H1 (cell line): Measurements from ENCODE around the gene SNED1. TPM values are rescaled to one million over a fixed set of nuclear protein-coding genes. Genes with fewer than 3 reads are reported as not detected.
A peak's percentile ranks its signal among the peaks of the same experiment; 100 is the strongest.

Experiments used
- CTCF ChIA-PET: fragments of 300-600 bp; sonication (Branson Sonifier 250); formaldehyde crosslinking; loops from one replicate; lab custom pipeline; 2021; ENCODE audit not compliant: partially characterized antibody; lab: Charles Lee
- POLR2A ChIA-PET: fragments of 300-600 bp; sonication (Branson Sonifier 250); formaldehyde crosslinking; loops from one replicate; lab custom pipeline; 2021; ENCODE audit warnings: inconsistent platforms; ENCODE audit not compliant: partially characterized antibody; lab: Charles Lee
- DNase-seq, 2 experiments: peaks; one replicate each; pipeline versions ENCODE4 v3.0.0 to v3.0.0-alpha.2; 2010 to 2022; ENCODE audit warnings: low spot score in 2 of 2, low read depth in 1 of 2, mixed read lengths in 1 of 2
- FAIRE-seq: peaks from 2 replicates; lab custom pipeline; 2011; peaks lifted over from hg19 to GRCh38; lab: Jason Lieb, UNC
- H2AFZ ChIP-seq: 2 replicates; pipeline ENCODE4 v1.8.1; 2012; ENCODE audit warnings: low read length, inconsistent platforms
- H2AK5ac ChIP-seq: 2 replicates; pipeline ENCODE4 v1.6.1; 2013; ENCODE audit warnings: low read depth, low read length
- H2BK120ac ChIP-seq: replicated peaks from 2 replicates; pipeline ENCODE3; 2013; ENCODE audit warnings: low read depth, low read length, inconsistent platforms
- H2BK12ac ChIP-seq: 2 replicates; pipeline ENCODE4 v1.6.1; 2013; ENCODE audit warnings: low read depth, low read length
- H2BK15ac ChIP-seq: 2 replicates; pipeline ENCODE4 v1.6.1; 2013; ENCODE audit warnings: low read length
- H2BK20ac ChIP-seq: 2 replicates; pipeline ENCODE4 v1.6.1; 2013; ENCODE audit warnings: low read length
- H2BK5ac ChIP-seq: 2 replicates; pipeline ENCODE4 v1.6.1; 2013; ENCODE audit warnings: low read depth, low read length
- H3K14ac ChIP-seq: 2 replicates; pipeline ENCODE4 v1.6.1; 2013; ENCODE audit warnings: inconsistent platforms; ENCODE audit not compliant: insufficient read length
- H3K18ac ChIP-seq: 2 replicates; pipeline ENCODE4 v1.6.1; 2013; ENCODE audit warnings: low read length; ENCODE audit errors: extremely low read depth
- H3K23ac ChIP-seq: 2 replicates; pipeline ENCODE4 v1.6.1; 2013; ENCODE audit warnings: inconsistent platforms; ENCODE audit not compliant: insufficient read length
- H3K23me2 ChIP-seq: 2 replicates; pipeline ENCODE4 v1.6.1; 2013; ENCODE audit warnings: low read depth, low read length
- H3K27ac ChIP-seq: 2 replicates; pipeline ENCODE4 v1.6.1; 2011; ENCODE audit warnings: low read depth, low read length, inconsistent platforms
- H3K27me3 ChIP-seq, 4 experiments: replicated peaks in 1 of 4; 1 replicate in 1 of 4; 2 replicates in 3 of 4; pipeline versions ENCODE4 v1.6.1 to v1.8.1; 2011 to 2013; ENCODE audit warnings: low read length in 3 of 4, mild to moderate bottlenecking in 3 of 4, inconsistent platforms in 2 of 4, mixed read lengths in 2 of 4, moderate library complexity in 1 of 4; ENCODE audit not compliant: control insufficient read depth in 3 of 4, insufficient read depth in 3 of 4; ENCODE audit errors: extremely low read depth in 1 of 4
- H3K36me3 ChIP-seq, 4 experiments: 2 replicates each; pipeline versions ENCODE4 v1.6.1 to v1.8.1; 2011 to 2013; ENCODE audit warnings: mild to moderate bottlenecking in 4 of 4, low read length in 3 of 4, moderate library complexity in 2 of 4, control low read depth in 1 of 4, inconsistent platforms in 1 of 4; ENCODE audit not compliant: insufficient read depth in 4 of 4, control insufficient read depth in 2 of 4
- H3K4ac ChIP-seq: replicated peaks from 2 replicates; pipeline ENCODE3; 2013; ENCODE audit warnings: low read length, low read depth, mixed read lengths, inconsistent platforms; ENCODE audit not compliant: insufficient read length
- H3K4me1 ChIP-seq, 4 experiments: replicated peaks in 1 of 4; 1 replicate in 1 of 4; 2 replicates in 3 of 4; pipeline versions ENCODE4 v1.6.1 to v1.8.1; 2011 to 2013; ENCODE audit warnings: low read length in 3 of 4, inconsistent platforms in 2 of 4, mixed read lengths in 1 of 4; ENCODE audit not compliant: insufficient read depth in 4 of 4, control insufficient read depth in 3 of 4
- H3K4me2 ChIP-seq, 2 experiments: 2 replicates each; pipeline versions ENCODE4 v1.6.1 to v1.8.1; 2011 to 2013; ENCODE audit warnings: low read depth in 2 of 2, low read length in 2 of 2, control low read depth in 1 of 2, inconsistent platforms in 1 of 2, mild to moderate bottlenecking in 1 of 2; ENCODE audit not compliant: insufficient read depth in 1 of 2
- H3K4me3 ChIP-seq, 4 experiments: fragments of 200-600, 300-600 bp in 1 of 4; sonication (generic), shearing (Covaris generic), sonication (Bioruptor Twin) in 1 of 4; 2 replicates each; pipeline versions ENCODE4 v1.5.1 to v1.8.1; 2011 to 2016; ENCODE audit warnings: low read length in 4 of 4, low read depth in 3 of 4, control low read depth in 2 of 4, inconsistent platforms in 2 of 4, mild to moderate bottlenecking in 2 of 4, mixed read lengths in 1 of 4, moderate library complexity in 1 of 4; ENCODE audit not compliant: insufficient read depth in 2 of 4; ENCODE audit errors: extremely low read depth in 1 of 4
- H3K56ac ChIP-seq: replicated peaks from 2 replicates; pipeline ENCODE3; 2013; ENCODE audit warnings: low read depth, mild to moderate bottlenecking, mixed read lengths, low read length, inconsistent platforms; ENCODE audit not compliant: insufficient read length
- H3K79me1 ChIP-seq: 2 replicates; pipeline ENCODE4 v1.6.1; 2013; ENCODE audit warnings: low read depth, low read length, control low read depth
- H3K79me2 ChIP-seq, 2 experiments: 2 replicates each; pipeline versions ENCODE4 v1.6.1 to v1.8.1; 2012 to 2013; ENCODE audit warnings: low read length in 2 of 2, mild to moderate bottlenecking in 2 of 2, inconsistent platforms in 1 of 2; ENCODE audit not compliant: insufficient read depth in 2 of 2, control insufficient read depth in 1 of 2
- H3K9ac ChIP-seq, 4 experiments: replicated peaks in 1 of 4; 1 replicate in 1 of 4; 2 replicates in 3 of 4; pipeline versions ENCODE4 v1.6.1 to v1.8.1; 2011 to 2013; ENCODE audit warnings: low read depth in 3 of 4, low read length in 3 of 4, control low read depth in 2 of 4, mild to moderate bottlenecking in 2 of 4, moderate library complexity in 2 of 4, inconsistent platforms in 1 of 4; ENCODE audit errors: extremely low read depth in 1 of 4
- H3K9me3 ChIP-seq, 2 experiments: 2 replicates each; pipeline versions ENCODE4 v1.6.1 to v1.8.1; 2012 to 2013; ENCODE audit warnings: mild to moderate bottlenecking in 2 of 2, moderate library complexity in 2 of 2, control low read depth in 1 of 2, inconsistent platforms in 1 of 2, low read depth in 1 of 2, low read length in 1 of 2, mixed read lengths in 1 of 2; ENCODE audit not compliant: insufficient read depth in 2 of 2
- H4K20me1 ChIP-seq, 2 experiments: replicated peaks in 1 of 2; 2 replicates each; pipeline versions ENCODE3 to v1.8.1; 2011 to 2013; ENCODE audit warnings: inconsistent platforms in 2 of 2, low read length in 2 of 2, mild to moderate bottlenecking in 1 of 2; ENCODE audit not compliant: insufficient read depth in 2 of 2, control insufficient read depth in 1 of 2
- H4K5ac ChIP-seq: 2 replicates; pipeline ENCODE4 v1.6.1; 2013; ENCODE audit warnings: low read length, low read depth, mixed read lengths, inconsistent platforms; ENCODE audit not compliant: insufficient read length
- H4K8ac ChIP-seq: 2 replicates; pipeline ENCODE4 v1.8.0; 2013; ENCODE audit warnings: mild to moderate bottlenecking, moderate library complexity, low read length, inconsistent platforms; ENCODE audit not compliant: insufficient read depth; ENCODE audit errors: extremely low read depth
- H4K91ac ChIP-seq: replicated peaks from 2 replicates; pipeline ENCODE3; 2013; ENCODE audit warnings: low read length, mixed read lengths, inconsistent platforms; ENCODE audit not compliant: insufficient read length
- CHD1 ChIP-seq: IDR thresholded peaks from 2 replicates; pipeline ENCODE4 v1.6.1; 2012; ENCODE audit warnings: low read depth, low read length, improper control_type of control experiment
- WGBS, 2 experiments: shearing (Covaris generic) in 1 of 2; methylation state at CpG; one replicate each; pipeline versions ENCODE4 v1.1.6 to v1.1.7; 2013 to 2015; ENCODE audit warnings: low lambda C conversion rate in 2 of 2, mixed read lengths in 2 of 2, inconsistent platforms in 1 of 2, low coverage in 1 of 2, missing lambda C conversion rate in 1 of 2; ENCODE audit not compliant: insufficient replicate concordance in 2 of 2, insufficient coverage in 1 of 2, insufficient read length in 1 of 2; ENCODE audit errors: extremely low coverage in 1 of 2, missing lambda C conversion rate in 1 of 2; 5-methylcytosine and 5-hydroxymethylcytosine counted together
- polyA plus RNA-seq, 7 experiments: library from polyadenylated mRNA; depleted of rRNA in 3 of 7; stranded (reverse) in 5 of 7; unstranded in 2 of 7; fragments of >200 nt in 5 of 7; fragments of 200-250 nt in 2 of 7; gene quantifications; 1 replicate in 5 of 7; 2 replicates in 1 of 7; 4 replicates in 1 of 7; pipeline versions ENCODE4 v1.2.1 to v1.2.3, GENCODE V29; 2011 to 2013; ENCODE audit warnings: missing spikeins in 2 of 7, mixed read lengths in 2 of 7
- total RNA-seq: library from RNA; stranded (reverse); fragmentation: NEBNext Ultra II Directional; extraction: Animal tissue kit (Norgen Biotek cat#: 25700); gene quantifications from 2 replicates; pipeline ENCODE4 v1.2.1, GENCODE V29; 2021

Gene SNED1
- total and polyA plus RNA-seq, 2 of the 8 experiments (the other 6 are each of a cell fraction or from before 2014, with no cell fraction given) = 1.9 TPM

GRCh38 chr2:241011296-241011600 is 12.8 kb downstream of the SNED1 start:
- H3K9ac ChIP-seq = no peak overlapping the region
- H3K4me2 ChIP-seq = no peak overlapping the region
- no peaks in the 10 kb centered on the region for H3K27me3 ChIP-seq
- H3K27ac ChIP-seq = no peak overlapping the region
- POLR2A ChIA-PET = no interaction called here
- no peak overlapping the region for H3K23ac ChIP-seq
- no peak overlapping the region for H4K5ac ChIP-seq
- CTCF ChIA-PET = interaction anchor here (0.9 to 3.7 kb wide), 2 partner anchors 9 to 12 kb away, joined by 3 to 11 read pairs; partner anchors contain the start of gene SNED1
- no peak overlapping the region for H2BK5ac ChIP-seq
- no peak overlapping the region for H3K14ac ChIP-seq
- H3K4me1 ChIP-seq = peaks cover 0 to 19% (median 15%) of the 10 kb centered on the region in 4 experiments; a peak in 6 of 7 replicates
- no peaks in the 10 kb centered on the region for H3K79me2 ChIP-seq
- H2AK5ac ChIP-seq = peak overlapping the region; percentile 10; the same call in 1 of the 2 replicates
- no peaks in the 10 kb centered on the region for H3K36me3 ChIP-seq
- H3K9me3 ChIP-seq = no peaks in the 10 kb centered on the region; a peak in 1 of 4 replicates
- FAIRE-seq (no peak), DNase-seq (no peak)
- WGBS, 2 experiments = 97% methylated on average over 9 of the region's 9 CpGs; no CpG with 5 or more reads in 1 of the 2 experiments
- H3K18ac ChIP-seq = peak overlapping the region; percentile 19; the same call in 1 of the 2 replicates
- H4K91ac ChIP-seq = no peak overlapping the region
- H3K56ac ChIP-seq = no peak overlapping the region
- H3K4me3 ChIP-seq = no peak overlapping the region
- peak overlapping the region; percentile 75; the same call in 1 of the 2 replicates for H2BK12ac ChIP-seq
- H2AFZ ChIP-seq = no peak overlapping the region
- no peaks in the 10 kb centered on the region for H4K20me1 ChIP-seq
- H3K79me1 ChIP-seq = no peaks in the 10 kb centered on the region
- H3K23me2 ChIP-seq = peaks cover 2% of the 10 kb centered on the region; the same call in 1 of the 2 replicates
- H2BK120ac ChIP-seq = no peak overlapping the region
- H2BK20ac ChIP-seq = no peak overlapping the region
- H3K4ac ChIP-seq = no peak overlapping the region
- H2BK15ac ChIP-seq = no peak overlapping the region
- no peak overlapping the region for H4K8ac ChIP-seq
- no peak for TF ChIP-seq CHD1
